GM18519 (cell line): ENCODE data around the gene SECTM1.
"Not testable (repeated sequence)": the region's sequence is repeated elsewhere in the genome, so short reads cannot be mapped to it uniquely, and the experiment has no call there.

Experiments used
- ATAC-seq: cut with Tn5 transposase; IDR thresholded peaks from one replicate; pipeline ENCODE4 v1.9.1; 2021; ENCODE audit warnings: mild to moderate bottlenecking, moderate library complexity; ENCODE audit not compliant: unreplicated experiment, low FRiP score

The SECTM1 gene

GRCh38 chr17:82370471-82371332, 37.1 kb upstream of the SECTM1 start:
- no peak for ATAC-seq

- ATAC-seq = no peak
Observed at GRCh38 chr17:82369211-82369610, 35.6 kb upstream of the SECTM1 start.

GRCh38 chr17:82367724-82368524, 34.4 kb upstream of the SECTM1 start:
- no peak for ATAC-seq

GRCh38 chr17:82366749-82367148, 33.2 kb upstream of the SECTM1 start:
- no peak for ATAC-seq

GRCh38 chr17:82365606-82366295, 32.2 kb upstream of the SECTM1 start:
- ATAC-seq = no peak

- no peak for ATAC-seq
Observed at GRCh38 chr17:82361885-82362633, 28.5 kb upstream of the SECTM1 start.

- not testable (repeated sequence) for ATAC-seq
Observed at GRCh38 chr17:82359451-82360074, 26.0 kb upstream of the SECTM1 start.

GRCh38 chr17:82358465-82359350, 25.1 kb upstream of the SECTM1 start, which contains the start of gene TEX19:
Gene TEX19 (plus strand): TSS chr17:82359247. CDS start chr17:82362151, 2,904 bp downstream.
- ATAC-seq = no peak

- ATAC-seq = no peak
Observed at GRCh38 chr17:82357394-82357793, 23.8 kb upstream of the SECTM1 start.

GRCh38 chr17:82356845-82357355, 23.3 kb upstream of the SECTM1 start:
- ATAC-seq = no peak

GRCh38 chr17:82355770-82356427, 22.3 kb upstream of the SECTM1 start:
- ATAC-seq = no peak

GRCh38 chr17:82354804-82355308, 21.3 kb upstream of the SECTM1 start:
- no peak for ATAC-seq

- no peak for ATAC-seq
Observed at GRCh38 chr17:82353484-82353883, 19.9 kb upstream of the SECTM1 start.

GRCh38 chr17:82351713-82352488, 18.3 kb upstream of the SECTM1 start:
- no peak for ATAC-seq

- ATAC-seq = no peak
Observed at GRCh38 chr17:82351254-82351712, 17.7 kb upstream of the SECTM1 start.

- ATAC-seq = no peak
Observed at GRCh38 chr17:82350182-82351030, 16.8 kb upstream of the SECTM1 start.
